ENCODE measurements around the gene HSD17B10. TPM values are rescaled to one million over a fixed set of nuclear protein-coding genes. Genes with fewer than 3 reads are reported as not detected.
A peak's percentile ranks its signal among the peaks of the same experiment; 100 is the strongest.

The HSD17B10 gene
- total and polyA plus RNA-seq, 2 of the 13 experiments (the other 11 are each of a cell fraction or from before 2014, with no cell fraction given): 68.7 to 84.7 TPM

DNA sequence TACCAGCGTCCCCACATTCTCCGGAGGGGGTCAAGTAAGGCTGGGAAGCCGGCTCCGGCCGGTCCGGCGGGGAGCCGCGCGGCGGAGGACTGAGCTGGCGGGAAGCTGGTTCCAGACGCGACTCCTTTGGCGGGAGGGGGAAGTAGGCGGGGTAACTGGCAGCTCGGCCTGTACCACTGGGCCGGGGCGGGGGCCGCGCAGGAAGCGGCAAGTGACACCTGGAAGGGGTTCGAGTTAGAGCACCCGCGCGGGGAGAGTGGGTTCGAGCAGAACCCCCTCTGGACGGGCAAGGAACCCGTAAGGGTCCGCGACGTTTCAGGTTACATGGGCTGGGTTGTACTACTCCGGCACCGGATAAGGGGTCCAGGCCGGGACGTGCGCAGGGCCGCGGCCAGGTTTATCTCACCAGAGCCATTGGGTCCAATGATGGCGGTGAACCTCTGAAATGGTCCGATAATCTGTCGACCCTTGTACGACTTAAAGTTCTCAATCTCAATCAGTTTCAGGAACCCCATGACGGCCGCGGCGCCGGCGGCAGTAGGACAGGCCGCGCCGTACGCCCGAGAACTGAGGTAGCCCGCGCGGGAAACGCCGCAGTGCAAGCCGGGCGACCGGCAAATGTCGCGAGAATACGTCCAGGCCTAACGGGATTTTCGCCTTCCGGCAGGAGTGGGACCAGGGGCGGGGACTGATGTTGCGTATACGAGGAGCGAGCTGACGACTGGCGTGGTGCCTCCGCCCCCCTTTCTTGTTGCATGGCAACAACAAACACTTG is 11.9 kb downstream of the HSD17B10 start, which contains the start of gene SMC1A (continued):
- TF ChIP-seq ZNF530 (CRISPR knock-in tag; IDR thresholded peaks at IDR 0.05; ENCODE audit: low read depth) (no peak), SALL2 (CRISPR knock-in tag; IDR thresholded peaks at IDR 0.05) (no peak), ZNF337 (CRISPR knock-in tag; IDR thresholded peaks at IDR 0.05; ENCODE audit: borderline replicate concordance, low read depth) (no peak), ZNF549 (CRISPR knock-in tag; IDR thresholded peaks at IDR 0.05) (no peak), ZGPAT (CRISPR knock-in tag; IDR thresholded peaks at IDR 0.05) (peak; percentile 63), MLLT10 (CRISPR knock-in tag; IDR thresholded peaks at IDR 0.05) (no peak), ZBTB14 (CRISPR knock-in tag; IDR thresholded peaks at IDR 0.05) (no peak), ZNF451 (CRISPR knock-in tag; IDR thresholded peaks at IDR 0.05) (no peak), NFYC (CRISPR knock-in tag; IDR thresholded peaks at IDR 0.05) (no peak), ZBTB39 (CRISPR knock-in tag; IDR thresholded peaks at IDR 0.05) (no peak), HOXA7 (CRISPR knock-in tag; IDR thresholded peaks at IDR 0.05) (no peak), ZNF747 (CRISPR knock-in tag; IDR thresholded peaks at IDR 0.05; ENCODE audit: borderline replicate concordance) (no peak), KDM1A (CRISPR knock-in tag; IDR thresholded peaks at IDR 0.05) (no peak), ZNF256 (CRISPR knock-in tag; conservative IDR thresholded peaks at IDR 0.05) (no peak), RFX1 (IDR thresholded peaks at IDR 0.05) (peak; percentile 69; the same call in 1 of the 2 replicates), SIN3A (IDR thresholded peaks at IDR 0.05; ENCODE audit: borderline replicate concordance, low read depth, low read length) (peak; percentile 74; the same call in 1 of the 2 replicates), YEATS4 (CRISPR knock-in tag; IDR thresholded peaks at IDR 0.05; ENCODE audit: borderline replicate concordance) (peak; percentile 67; the same call in 1 of the 2 replicates), ZNF883 (CRISPR knock-in tag; IDR thresholded peaks at IDR 0.05; ENCODE audit: not compliant biosample characterization) (no peak)
- TF ChIP-seq, protein P1, sequence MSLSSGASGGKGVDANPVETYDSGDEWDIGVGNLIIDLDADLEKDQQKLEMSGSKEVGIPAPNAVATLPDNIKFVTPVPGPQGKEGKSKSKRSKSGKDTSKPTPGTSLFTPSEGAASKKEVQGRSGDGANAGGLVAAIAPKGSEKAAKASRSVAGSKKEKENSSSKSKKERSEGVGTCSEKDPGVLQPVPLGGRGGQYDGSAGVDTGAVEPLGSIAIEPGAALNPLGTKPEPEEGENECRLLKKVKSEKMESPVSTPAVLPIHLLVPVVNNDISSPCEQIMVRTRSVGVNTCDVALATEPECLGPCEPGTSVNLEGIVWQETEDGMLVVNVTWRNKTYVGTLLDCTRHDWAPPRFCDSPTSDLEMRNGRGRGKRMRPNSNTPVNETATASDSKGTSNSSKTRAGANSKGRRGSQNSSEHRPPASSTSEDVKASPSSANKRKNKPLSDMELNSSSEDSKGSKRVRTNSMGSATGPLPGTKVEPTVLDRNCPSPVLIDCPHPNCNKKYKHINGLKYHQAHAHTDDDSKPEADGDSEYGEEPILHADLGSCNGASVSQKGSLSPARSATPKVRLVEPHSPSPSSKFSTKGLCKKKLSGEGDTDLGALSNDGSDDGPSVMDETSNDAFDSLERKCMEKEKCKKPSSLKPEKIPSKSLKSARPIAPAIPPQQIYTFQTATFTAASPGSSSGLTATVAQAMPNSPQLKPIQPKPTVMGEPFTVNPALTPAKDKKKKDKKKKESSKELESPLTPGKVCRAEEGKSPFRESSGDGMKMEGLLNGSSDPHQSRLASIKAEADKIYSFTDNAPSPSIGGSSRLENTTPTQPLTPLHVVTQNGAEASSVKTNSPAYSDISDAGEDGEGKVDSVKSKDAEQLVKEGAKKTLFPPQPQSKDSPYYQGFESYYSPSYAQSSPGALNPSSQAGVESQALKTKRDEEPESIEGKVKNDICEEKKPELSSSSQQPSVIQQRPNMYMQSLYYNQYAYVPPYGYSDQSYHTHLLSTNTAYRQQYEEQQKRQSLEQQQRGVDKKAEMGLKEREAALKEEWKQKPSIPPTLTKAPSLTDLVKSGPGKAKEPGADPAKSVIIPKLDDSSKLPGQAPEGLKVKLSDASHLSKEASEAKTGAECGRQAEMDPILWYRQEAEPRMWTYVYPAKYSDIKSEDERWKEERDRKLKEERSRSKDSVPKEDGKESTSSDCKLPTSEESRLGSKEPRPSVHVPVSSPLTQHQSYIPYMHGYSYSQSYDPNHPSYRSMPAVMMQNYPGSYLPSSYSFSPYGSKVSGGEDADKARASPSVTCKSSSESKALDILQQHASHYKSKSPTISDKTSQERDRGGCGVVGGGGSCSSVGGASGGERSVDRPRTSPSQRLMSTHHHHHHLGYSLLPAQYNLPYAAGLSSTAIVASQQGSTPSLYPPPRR (CRISPR knock-in tag; IDR thresholded peaks at IDR 0.05; ENCODE audit: borderline replicate concordance): no peak; the same call in 1 of the 2 replicates

Data from HepG2 (cell line).